GM18873 (cell line): ENCODE data around the gene SDS.

Experiments
- ATAC-seq: cut with Tn5 transposase; IDR thresholded peaks from one replicate; pipeline ENCODE4 v1.9.1; 2021; ENCODE audit warnings: mild to moderate bottlenecking, moderate library complexity, moderate number of reproducible peaks; ENCODE audit not compliant: unreplicated experiment, low FRiP score

SDS gene

DNA sequence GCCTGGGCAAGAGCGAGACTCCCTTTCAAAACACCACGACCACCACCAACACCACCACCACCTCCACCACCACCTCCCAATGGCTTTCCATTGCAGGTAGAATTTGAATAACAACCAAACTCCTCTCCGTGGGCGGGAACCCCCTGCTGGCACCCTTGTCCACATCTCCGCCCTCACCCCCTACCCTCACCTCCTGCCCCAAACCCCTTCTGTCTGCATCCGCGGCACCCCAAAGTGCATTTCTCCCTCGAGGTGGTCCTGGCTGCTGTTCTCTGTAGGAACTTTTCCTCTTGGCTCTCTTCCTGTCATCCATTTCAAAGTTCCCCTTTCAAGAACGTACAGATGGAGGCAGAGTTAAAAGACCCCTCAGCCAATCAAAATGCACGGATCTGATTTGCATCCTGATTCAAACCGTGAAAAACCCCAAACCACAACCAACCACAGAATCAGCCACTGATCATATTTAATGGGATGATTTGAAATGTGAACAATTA is 22.3 kb upstream of the SDS start:
- ATAC-seq = no peak

- ATAC-seq = no peak
Measured at GRCh38 chr12:113424915-113425823, 21.5 kb upstream of the SDS start.

- ATAC-seq = no peak
Measured at GRCh38 chr12:113424456-113424855, 20.8 kb upstream of the SDS start.

- ATAC-seq = no peak
Measured at GRCh38 chr12:113422886-113423669, 19.4 kb upstream of the SDS start.

GRCh38 chr12:113422030-113422885 is 18.6 kb upstream of the SDS start, which contains the start of gene SDSL:
Gene SDSL, plus strand, starts transcription at chr12:113422380. Its CDS starts 5,603 bp downstream, at chr12:113427983.
- peak; percentile 83 for ATAC-seq

- no peak for ATAC-seq
Measured at GRCh38 chr12:113420996-113421595, 17.4 kb upstream of the SDS start.

GRCh38 chr12:113418213-113418879 is 14.7 kb upstream of the SDS start:
- ATAC-seq = no peak

DNA sequence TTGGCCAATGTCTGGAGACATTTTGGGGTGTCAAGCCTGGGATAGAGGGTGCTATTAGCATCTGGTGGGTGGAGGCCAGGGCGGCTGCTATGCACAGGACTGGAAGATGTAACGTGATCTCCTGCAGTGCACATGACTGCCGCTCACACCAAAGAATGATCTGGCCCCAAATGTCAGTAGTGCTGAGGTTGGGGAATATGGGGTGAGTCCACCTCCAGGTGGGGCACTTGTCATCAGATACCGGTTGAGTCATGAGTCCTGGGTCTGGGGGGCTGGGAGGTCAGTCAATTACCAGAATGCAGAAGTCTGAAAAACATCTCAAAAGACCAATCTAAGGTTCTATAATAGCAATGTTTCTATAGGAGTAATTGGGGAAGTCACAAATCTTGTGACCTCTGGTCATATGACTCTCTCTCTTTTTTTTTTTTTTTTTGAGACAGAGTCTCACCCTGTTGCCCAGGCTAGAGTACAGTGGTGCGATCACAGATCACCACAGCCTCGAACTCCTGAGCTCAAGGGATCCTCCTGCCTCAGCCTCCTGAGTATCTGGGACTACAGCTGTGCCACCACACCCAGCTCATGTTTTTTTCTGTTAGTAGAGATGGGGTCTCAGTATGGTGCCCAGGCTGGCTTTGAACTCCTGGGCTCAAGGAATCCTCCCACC is 12.5 kb upstream of the SDS start:
- no peak for ATAC-seq

- ATAC-seq = no peak
Measured at GRCh38 chr12:113414519-113415038, 10.9 kb upstream of the SDS start.

DNA sequence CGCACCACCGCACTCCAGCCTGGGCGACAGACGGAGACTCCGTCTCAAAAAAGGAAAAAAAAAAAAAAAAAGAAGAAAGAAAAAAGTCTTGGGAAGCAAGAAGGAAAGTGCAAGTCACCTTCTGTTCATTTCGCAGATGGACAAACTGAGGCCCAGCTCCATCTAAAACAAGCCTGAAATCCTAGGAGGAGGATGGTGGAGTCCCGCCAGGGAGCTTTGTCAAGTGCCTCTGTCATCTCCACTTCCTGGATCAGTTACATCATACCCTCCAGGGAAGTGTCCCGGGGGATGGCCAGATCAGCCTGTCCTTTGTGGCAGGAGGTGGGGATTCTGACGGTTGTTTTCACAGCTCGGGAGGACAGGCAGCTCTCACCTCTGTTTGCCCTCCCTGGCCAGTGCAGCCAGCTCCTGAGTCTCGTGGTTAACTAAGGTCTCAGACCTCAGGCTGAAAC is 9.8 kb upstream of the SDS start:
- no peak for ATAC-seq

GRCh38 chr12:113409462-113410124 is 5.9 kb upstream of the SDS start:
- no peak for ATAC-seq

DNA sequence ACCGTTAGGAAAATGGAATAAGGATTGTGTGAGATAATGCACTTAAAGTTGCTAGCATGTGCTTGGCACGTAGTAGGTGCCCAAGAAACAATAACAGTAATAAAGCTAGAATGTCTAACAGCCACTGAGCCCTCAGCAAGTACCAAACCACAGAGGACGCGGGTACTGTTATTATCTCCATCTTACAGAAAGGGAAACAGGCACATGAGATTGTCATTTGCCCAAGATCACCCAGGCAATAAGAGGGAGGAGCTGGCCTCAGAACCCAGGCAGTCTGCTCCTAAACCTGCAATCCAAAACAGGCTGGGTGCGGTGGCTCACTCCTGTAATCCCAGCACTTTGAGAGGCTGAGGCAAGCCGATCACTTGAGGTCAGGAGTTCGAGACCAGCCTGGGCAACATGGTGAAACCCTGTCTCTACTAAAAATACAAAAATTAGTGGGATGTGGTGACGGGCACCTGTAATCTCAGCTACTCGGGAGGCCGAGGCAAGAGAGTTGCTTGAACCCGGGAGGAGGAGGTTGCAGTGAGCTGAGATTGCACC is 5.1 kb upstream of the SDS start:
- ATAC-seq = no peak

- no peak for ATAC-seq
Measured at GRCh38 chr12:113407931-113408600, 4.4 kb upstream of the SDS start.

DNA sequence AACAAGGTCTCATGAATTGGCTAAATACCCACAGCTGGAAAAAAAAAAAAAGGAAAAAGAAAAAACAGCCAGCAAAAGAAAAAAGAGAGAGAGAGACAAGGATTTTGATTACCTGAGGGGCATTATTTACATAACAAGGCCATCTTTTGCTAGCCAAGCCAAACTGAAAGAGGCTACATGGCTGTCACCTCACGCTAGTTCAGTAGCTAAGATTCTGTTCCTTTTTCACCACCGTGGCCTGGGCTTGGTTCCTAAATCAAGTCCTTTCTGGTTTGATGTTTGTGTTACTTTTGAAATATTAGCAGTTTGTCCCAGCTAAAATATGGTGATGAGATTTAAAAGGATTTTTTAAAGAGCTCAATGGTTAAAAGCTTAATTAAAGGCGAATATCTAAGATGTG is 2.0 kb upstream of the SDS start:
- no peak for ATAC-seq

DNA sequence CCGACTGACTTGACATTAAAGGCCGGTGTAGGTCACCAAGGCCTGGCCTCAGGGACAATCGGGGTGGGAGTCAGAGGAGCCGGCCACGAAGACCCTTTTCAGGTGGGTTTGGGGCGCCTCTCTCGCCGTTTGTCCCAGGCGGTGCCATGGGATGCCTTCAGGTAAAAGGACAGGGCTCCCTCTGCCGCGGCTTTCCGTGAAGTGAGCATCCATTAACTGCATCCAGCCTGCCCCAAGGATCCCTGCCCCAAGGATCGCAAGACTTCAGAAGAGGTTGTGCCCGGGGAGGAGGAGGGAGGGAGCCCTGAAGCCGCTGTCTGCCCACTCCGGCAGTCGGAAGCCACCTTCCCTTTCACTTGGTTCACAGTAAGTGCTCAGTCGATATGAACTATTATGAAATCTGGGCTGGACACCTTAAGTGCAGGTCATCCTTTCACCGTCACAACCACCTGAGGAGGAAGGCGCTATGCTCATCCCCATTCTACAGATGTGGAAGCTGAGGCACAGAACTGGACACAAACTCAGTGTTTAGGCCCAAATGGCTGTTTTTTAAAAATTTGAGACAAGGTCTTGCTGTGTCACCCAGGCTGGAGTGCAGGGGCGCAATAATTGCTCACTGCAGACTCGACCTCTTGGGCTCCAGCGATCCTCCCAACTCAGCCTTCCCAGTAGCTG is 964 bp downstream of the SDS start:
- ATAC-seq = no peak

GRCh38 chr12:113401066-113402000 is 2.4 kb downstream of the SDS start:
- ATAC-seq = no peak
